Trophoblast cell (in vitro differentiated cells and primary cell): ENCODE results near the gene COMMD6.

Source experiments
- DNase-seq, 2 donors: peaks; one replicate each; pipeline ENCODE4 v3.0.0-alpha.2; 2016
- H2AFZ ChIP-seq: 2 replicates; pipeline ENCODE4 v1.6.1; 2013; ENCODE audit warnings: low read length, moderate library complexity, mild to moderate bottlenecking; ENCODE audit not compliant: insufficient read depth, poor library complexity
- H2AK5ac ChIP-seq: 2 replicates; pipeline ENCODE4 v1.6.1; 2013; ENCODE audit warnings: mild to moderate bottlenecking, low read length
- H2BK120ac ChIP-seq: 2 replicates; pipeline ENCODE4 v1.6.1; 2013; ENCODE audit warnings: low read length, mild to moderate bottlenecking, moderate library complexity; ENCODE audit not compliant: insufficient read depth, poor library complexity
- H2BK12ac ChIP-seq: 2 replicates; pipeline ENCODE4 v1.6.1; 2013; ENCODE audit warnings: mild to moderate bottlenecking, low read length, moderate library complexity
- H2BK5ac ChIP-seq: 2 replicates; pipeline ENCODE4 v1.6.1; 2013; ENCODE audit warnings: low read length, low read depth, moderate library complexity, mild to moderate bottlenecking; ENCODE audit not compliant: poor library complexity
- H3K14ac ChIP-seq: 2 replicates; pipeline ENCODE4 v1.6.1; 2013; ENCODE audit warnings: mild to moderate bottlenecking, low read length
- H3K18ac ChIP-seq: 2 replicates; pipeline ENCODE4 v1.6.1; 2013; ENCODE audit warnings: mild to moderate bottlenecking, low read length
- H3K23ac ChIP-seq: 2 replicates; pipeline ENCODE4 v1.6.1; 2013; ENCODE audit warnings: low read length
- H3K27ac ChIP-seq: 2 replicates; pipeline ENCODE4 v1.5.1; 2013; ENCODE audit warnings: low read depth, mild to moderate bottlenecking, inconsistent platforms, low read length, moderate library complexity
- H3K27me3 ChIP-seq: 2 replicates; pipeline ENCODE4 v1.6.1; 2013; ENCODE audit warnings: inconsistent platforms, mild to moderate bottlenecking, low read length, moderate library complexity; ENCODE audit not compliant: insufficient read depth
- H3K36me3 ChIP-seq, 2 experiments: 1 replicate in 1 of 2; 2 replicates in 1 of 2; pipeline ENCODE4 v1.6.1; 2013; ENCODE audit warnings: low read length in 2 of 2, mild to moderate bottlenecking in 2 of 2, moderate library complexity in 1 of 2; ENCODE audit not compliant: insufficient read depth in 2 of 2, control insufficient read depth in 1 of 2
- H3K4ac ChIP-seq: 2 replicates; pipeline ENCODE4 v1.6.1; 2013; ENCODE audit warnings: low read depth, mild to moderate bottlenecking, low read length, moderate library complexity
- H3K4me1 ChIP-seq, 2 experiments: 1 replicate in 1 of 2; 2 replicates in 1 of 2; pipeline ENCODE4 v1.6.1; 2013; ENCODE audit warnings: low read length in 2 of 2, mild to moderate bottlenecking in 2 of 2, moderate library complexity in 1 of 2; ENCODE audit not compliant: insufficient read depth in 2 of 2, control insufficient read depth in 1 of 2
- H3K4me2 ChIP-seq: 2 replicates; pipeline ENCODE4 v1.6.1; 2013; ENCODE audit warnings: inconsistent platforms, mild to moderate bottlenecking, low read length, moderate library complexity
- H3K4me3 ChIP-seq: 2 replicates; pipeline ENCODE4 v1.5.1; 2013; ENCODE audit warnings: mild to moderate bottlenecking, low read depth, low read length, inconsistent platforms
- H3K79me1 ChIP-seq: one replicate; pipeline ENCODE4 v1.6.1; 2013; ENCODE audit warnings: low read length
- H3K79me2 ChIP-seq: 2 replicates; pipeline ENCODE4 v1.6.1; 2013; ENCODE audit warnings: low read length, mild to moderate bottlenecking; ENCODE audit not compliant: control insufficient read depth, insufficient read depth, poor library complexity
- H3K9ac ChIP-seq: 2 replicates; pipeline ENCODE4 v1.6.1; 2013; ENCODE audit warnings: mild to moderate bottlenecking, low read length
- H3K9me3 ChIP-seq: 2 replicates; pipeline ENCODE4 v1.6.1; 2013; ENCODE audit warnings: low read depth, mild to moderate bottlenecking, control low read depth, inconsistent platforms, low read length; ENCODE audit not compliant: insufficient read depth
- H4K12ac ChIP-seq: 2 replicates; pipeline ENCODE4 v1.6.1; 2013; ENCODE audit warnings: low read depth, mild to moderate bottlenecking, low read length, moderate library complexity
- H4K8ac ChIP-seq: 2 replicates; pipeline ENCODE4 v1.6.1; 2013; ENCODE audit warnings: low read depth, mild to moderate bottlenecking, low read length, moderate library complexity
- H4K91ac ChIP-seq: one replicate; pipeline ENCODE4 v1.6.1; 2013; ENCODE audit warnings: low read depth, mild to moderate bottlenecking, low read length, moderate library complexity
- WGBS: extraction: QIAGEN DNeasy Blood & Tissue Kit; methylation state at CpG from one replicate; pipeline ENCODE4 v1.1.7; 2013; ENCODE audit warnings: missing lambda C conversion rate; ENCODE audit not compliant: insufficient read length, insufficient coverage; ENCODE audit errors: extremely low coverage; 5-methylcytosine and 5-hydroxymethylcytosine counted together

The COMMD6 gene

DNA sequence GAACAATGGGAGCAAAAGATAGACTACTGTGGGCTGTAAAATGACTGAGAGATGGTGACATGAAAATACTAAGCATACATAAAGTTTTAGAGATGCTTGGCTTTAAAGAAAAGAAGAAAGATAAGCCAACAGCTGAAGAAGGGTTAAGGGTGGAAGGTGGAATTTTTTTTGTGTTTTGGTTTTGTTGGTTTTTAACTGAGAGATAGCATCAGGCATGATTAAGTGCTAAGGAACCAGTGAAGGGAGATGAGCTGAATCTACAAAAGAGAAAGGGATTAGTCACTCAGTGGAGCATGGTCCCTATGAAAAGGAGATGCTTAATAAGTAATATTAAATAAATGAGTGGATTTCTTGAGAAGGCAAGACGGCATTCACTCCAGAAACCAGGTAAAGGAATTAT, 43.1 kb downstream of the COMMD6 start:
- Histone ChIP-seq H2BK5ac (no peak overlapping the region), H2AFZ (no peak overlapping the region), H3K4me1 (no peaks in the 10 kb centered on the region), H4K8ac (no peak overlapping the region), H2AK5ac (no peak overlapping the region), H3K14ac (no peak overlapping the region), H3K4ac (no peak overlapping the region), H2BK12ac (no peak overlapping the region), H3K79me2 (no peaks in the 10 kb centered on the region), H3K4me3 (no peak overlapping the region), H3K79me1 (no peaks in the 10 kb centered on the region), H4K91ac (no peak overlapping the region), H3K27ac (no peak overlapping the region), H3K18ac (no peak overlapping the region), H3K36me3 (no peaks in the 10 kb centered on the region), H3K9ac (no peak overlapping the region), H2BK120ac (no peak overlapping the region), H3K27me3 (no peaks in the 10 kb centered on the region), H3K9me3 (no peaks in the 10 kb centered on the region), H3K4me2 (no peak overlapping the region), H3K23ac (no peak overlapping the region), H4K12ac (no peak overlapping the region)
- DNase-seq, result peak; percentile 12 to 90
- WGBS, result no CpG with 5 or more reads among the region's 1 CpG

DNA sequence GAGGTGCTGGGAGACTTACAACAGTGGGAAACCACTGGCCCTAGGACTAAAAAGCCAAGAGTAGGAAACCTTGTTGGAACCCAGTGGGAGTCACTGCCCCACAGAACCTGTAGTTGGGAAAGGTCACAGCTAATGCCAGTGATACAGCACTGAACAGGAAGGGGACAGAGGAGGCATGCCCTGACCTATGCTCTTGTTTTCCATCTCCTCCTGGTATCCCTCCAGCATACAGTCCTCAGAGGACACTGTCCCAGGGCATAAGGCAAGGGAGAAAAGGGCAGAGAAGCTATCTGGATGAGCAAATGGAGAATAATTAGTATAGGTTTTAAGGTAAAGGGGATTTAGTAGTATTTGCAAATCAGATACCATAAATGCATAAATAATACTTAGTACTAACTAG, 44.5 kb downstream of the COMMD6 start:
- no peak overlapping the region for H4K12ac ChIP-seq
- H3K27me3 ChIP-seq, result no peaks in the 10 kb centered on the region
- H3K79me1 ChIP-seq, result no peaks in the 10 kb centered on the region
- no peak overlapping the region for H2BK120ac ChIP-seq
- H3K36me3 ChIP-seq, result no peaks in the 10 kb centered on the region
- H3K79me2 ChIP-seq, result no peaks in the 10 kb centered on the region
- H3K4me2 ChIP-seq, result no peak overlapping the region
- H4K8ac ChIP-seq, result no peak overlapping the region
- peak in 1 of 2 donors; percentile 29 for DNase-seq
- H4K91ac ChIP-seq, result no peak overlapping the region
- no peak overlapping the region for H3K4ac ChIP-seq
- H3K4me3 ChIP-seq, result no peak overlapping the region
- H2BK5ac ChIP-seq, result no peak overlapping the region
- no peak overlapping the region for H3K14ac ChIP-seq
- no peaks in the 10 kb centered on the region for H3K9me3 ChIP-seq
- H2BK12ac ChIP-seq, result no peak overlapping the region
- H2AK5ac ChIP-seq, result no peak overlapping the region
- H3K18ac ChIP-seq, result no peak overlapping the region
- H3K4me1 ChIP-seq, result no peaks in the 10 kb centered on the region
- H3K9ac ChIP-seq, result no peak overlapping the region
- no peak overlapping the region for H3K27ac ChIP-seq
- H2AFZ ChIP-seq, result no peak overlapping the region
- H3K23ac ChIP-seq, result no peak overlapping the region

DNA sequence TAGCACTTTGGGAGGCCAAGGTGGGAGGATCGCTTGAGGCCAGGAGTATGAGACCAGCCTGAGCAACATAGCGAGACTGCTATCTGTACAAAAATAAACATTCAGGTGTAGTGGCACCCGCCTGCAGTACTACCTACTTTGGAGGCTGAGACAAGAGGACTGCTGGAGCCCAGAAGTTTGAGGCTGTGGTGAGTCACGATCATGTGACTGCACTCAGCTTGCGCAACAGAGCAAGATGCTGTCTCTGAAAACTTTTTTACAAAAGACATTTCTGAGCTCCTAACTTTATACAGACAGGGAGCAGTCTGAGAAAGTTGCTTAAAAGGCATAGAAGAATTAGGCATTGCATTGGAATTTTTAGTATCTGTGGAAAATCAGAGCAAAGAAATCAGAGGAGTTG, 45.3 kb downstream of the COMMD6 start:
- Histone ChIP-seq H2AFZ (no peak overlapping the region), H3K27ac (no peak overlapping the region), H3K9ac (no peak overlapping the region), H4K8ac (no peak overlapping the region), H3K4me2 (no peak overlapping the region), H3K79me1 (no peaks in the 10 kb centered on the region), H3K4me1 (no peaks in the 10 kb centered on the region), H3K27me3 (no peaks in the 10 kb centered on the region), H3K4me3 (no peak overlapping the region), H3K23ac (no peak overlapping the region), H2AK5ac (no peak overlapping the region), H4K12ac (no peak overlapping the region), H3K4ac (no peak overlapping the region), H3K79me2 (no peaks in the 10 kb centered on the region), H3K18ac (no peak overlapping the region), H3K36me3 (no peaks in the 10 kb centered on the region), H3K14ac (no peak overlapping the region), H4K91ac (no peak overlapping the region), H2BK120ac (no peak overlapping the region), H2BK5ac (no peak overlapping the region), H3K9me3 (no peaks in the 10 kb centered on the region), H2BK12ac (no peak overlapping the region)
- DNase-seq, result peak; percentile 96 to 99
- WGBS, result no CpG with 5 or more reads among the region's 5 CpGs

DNA sequence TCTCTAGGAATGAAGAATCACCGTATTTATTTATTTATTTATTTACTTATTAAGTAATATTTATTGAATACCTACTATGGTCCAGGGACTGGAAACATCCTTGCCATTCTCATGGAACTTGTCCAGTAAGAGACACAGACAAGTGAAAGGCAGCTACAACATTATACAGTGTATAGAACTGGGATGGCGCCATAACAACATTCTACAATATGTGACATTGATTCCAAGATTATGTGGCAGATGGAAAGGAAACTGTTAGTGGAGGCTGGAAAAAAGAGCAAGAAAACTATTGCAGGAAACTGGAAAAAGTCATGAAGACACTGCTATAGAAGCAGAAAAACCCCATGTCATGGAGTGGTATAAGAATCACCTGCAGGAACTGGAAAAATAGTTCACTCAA, 46.3 kb downstream of the COMMD6 start:
- H4K8ac ChIP-seq, result no peak overlapping the region
- no peaks in the 10 kb centered on the region for H3K79me2 ChIP-seq
- no peak overlapping the region for H2BK120ac ChIP-seq
- H2BK12ac ChIP-seq, result no peak overlapping the region
- no peak overlapping the region for H3K27ac ChIP-seq
- H2AFZ ChIP-seq, result no peak overlapping the region
- H2AK5ac ChIP-seq, result no peak overlapping the region
- H3K9me3 ChIP-seq, result no peaks in the 10 kb centered on the region
- H3K4me3 ChIP-seq, result no peak overlapping the region
- H3K23ac ChIP-seq, result no peak overlapping the region
- no peaks in the 10 kb centered on the region for H3K27me3 ChIP-seq
- no peak overlapping the region for H3K9ac ChIP-seq
- H2BK5ac ChIP-seq, result no peak overlapping the region
- no peaks in the 10 kb centered on the region for H3K36me3 ChIP-seq
- no peak overlapping the region for H3K18ac ChIP-seq
- no peak overlapping the region for H3K14ac ChIP-seq
- H4K91ac ChIP-seq, result no peak overlapping the region
- H3K4me2 ChIP-seq, result no peak overlapping the region
- H4K12ac ChIP-seq, result no peak overlapping the region
- H3K4ac ChIP-seq, result no peak overlapping the region
- no peak for DNase-seq
- WGBS, result no CpG with 5 or more reads among the region's 2 CpGs
- no peaks in the 10 kb centered on the region for H3K79me1 ChIP-seq
- no peaks in the 10 kb centered on the region for H3K4me1 ChIP-seq
